GM12878 (cell line): ENCODE results near the gene CALML5. TPM values are rescaled to one million over a fixed set of nuclear protein-coding genes. Genes with fewer than 3 reads are reported as not detected.

Experiments
- ATAC-seq: fragments of 200-7000 bp; cut with Tn5 transposase; 3 replicates; pipeline ENCODE4 v1.9.1; 2020; ENCODE audit warnings: mild to moderate bottlenecking, moderate library complexity
- BruUV-seq: library from RNA; stranded (reverse); fragments of 400-500 nt; replicated peaks from 2 replicates; lab custom pipeline; 2021; lab: Mats Ljungman, UMichigan
- CTCF ChIA-PET: fragments of 300-600 bp; sonication (Branson Sonifier 250); formaldehyde crosslinking; extraction: SDS; loops from one replicate; lab custom pipeline; 2021; ENCODE audit warnings: inconsistent platforms; lab: Yijun Ruan, JAX
- POLR2A ChIA-PET: fragments of 350-600 bp; formaldehyde crosslinking; extraction: SDS; loops from one replicate; lab custom pipeline; 2021; ENCODE audit warnings: inconsistent platforms; lab: Charles Lee
- RAD21 ChIA-PET: fragments of 300-600 bp; sonication (Branson Sonifier 250); formaldehyde crosslinking; loops from one replicate; lab custom pipeline; 2023; ENCODE audit warnings: antibody characterized with exemption; ENCODE audit not compliant: unreplicated experiment; lab: Charles Lee
- SMC1A ChIA-PET: fragments of 300-600 bp; sonication (Branson Sonifier 250); formaldehyde crosslinking; loops from one replicate; lab custom pipeline; 2023; ENCODE audit not compliant: unreplicated experiment, uncharacterized antibody; lab: Charles Lee
- DNase-seq: peaks from one replicate; pipeline ENCODE4 v3.0.0-alpha.2; 2011; ENCODE audit warnings: low read depth, low spot score
- FAIRE-seq: peaks from 3 replicates; lab custom pipeline; 2011; peaks lifted over from hg19 to GRCh38; lab: Jason Lieb, UNC
- H2AFZ ChIP-seq: 2 replicates; pipeline ENCODE4 v1.6.0; 2011; ENCODE audit warnings: low read depth, low read length, control low read depth; ENCODE audit not compliant: control insufficient read depth
- H3K27ac ChIP-seq: 2 replicates; pipeline ENCODE4 v1.5.1; 2011; ENCODE audit warnings: control low read depth; ENCODE audit not compliant: control insufficient read depth, insufficient read depth
- H3K27me3 ChIP-seq, 2 experiments: replicated peaks in 1 of 2; 2 replicates each; pipeline versions ENCODE4 v1.6.0 to v1.6.1; 2011; ENCODE audit warnings: low read length in 1 of 2; ENCODE audit not compliant: control insufficient read depth in 2 of 2, insufficient read depth in 2 of 2
- H3K36me3 ChIP-seq, 2 experiments: 2 replicates each; pipeline ENCODE4 v1.5.1; 2011; ENCODE audit warnings: low read length in 1 of 2; ENCODE audit not compliant: control insufficient read depth in 2 of 2, insufficient read depth in 2 of 2
- H3K4me1 ChIP-seq: 2 replicates; pipeline ENCODE4 v1.6.1; 2011; ENCODE audit warnings: mild to moderate bottlenecking, low read length, moderate library complexity, mixed read lengths; ENCODE audit not compliant: control insufficient read depth, insufficient read depth
- H3K4me2 ChIP-seq: 2 replicates; pipeline ENCODE4 v1.6.0; 2011; ENCODE audit warnings: control low read depth; ENCODE audit not compliant: control insufficient read depth, insufficient read depth
- H3K4me3 ChIP-seq: fragments of 200-600 bp; sonication (generic); 2 replicates; pipeline ENCODE4 v1.5.1; 2016
- H3K79me2 ChIP-seq: 2 replicates; pipeline ENCODE4 v1.6.0; 2011; ENCODE audit warnings: low read length; ENCODE audit not compliant: control insufficient read depth, insufficient read depth
- H3K9ac ChIP-seq: 2 replicates; pipeline ENCODE4 v1.8.0; 2011; ENCODE audit warnings: low read length, control low read depth, mixed read lengths; ENCODE audit not compliant: control insufficient read depth, insufficient read depth
- H3K9me3 ChIP-seq: replicated peaks from 3 replicates; pipeline ENCODE4 v1.5.1; 2011; ENCODE audit warnings: mild to moderate bottlenecking, low read length; ENCODE audit not compliant: control insufficient read depth, insufficient read depth
- H4K20me1 ChIP-seq: 2 replicates; pipeline ENCODE4 v1.6.0; 2011; ENCODE audit not compliant: control insufficient read depth, insufficient read depth
- EED ChIP-seq: sonication (generic); IDR thresholded peaks from 2 replicates; pipeline ENCODE4 v1.6.1; 2016; ENCODE audit warnings: antibody characterized with exemption, low read depth
- ELK1 ChIP-seq: IDR thresholded peaks from 2 replicates; pipeline ENCODE4 v1.6.1; 2012; ENCODE audit warnings: low read depth, low read length, improper control_type of control experiment
- EZH2 ChIP-seq: IDR thresholded peaks from 2 replicates; pipeline ENCODE4 v1.6.1; 2012; ENCODE audit warnings: low read depth, mild to moderate bottlenecking, control low read depth, inconsistent platforms, low read length, borderline replicate concordance; ENCODE audit not compliant: control insufficient read depth
- MXI1 ChIP-seq: fragments of 150-350 bp; IDR thresholded peaks from 2 replicates; pipeline ENCODE4 v1.6.1; 2011; ENCODE audit warnings: low read depth, mild to moderate bottlenecking, inconsistent platforms, low read length, improper control_type of control experiment
- NFYB ChIP-seq: IDR thresholded peaks from 2 replicates; pipeline ENCODE4 v1.6.1; 2011; ENCODE audit warnings: low read depth, mild to moderate bottlenecking, low read length, improper control_type of control experiment, moderate library complexity; ENCODE audit not compliant: insufficient read depth
- POLR2AphosphoS5 ChIP-seq: IDR thresholded peaks from 2 replicates; pipeline ENCODE4 v1.6.1; 2011; ENCODE audit warnings: mild to moderate bottlenecking, low read length, inconsistent platforms
- ZNF687 ChIP-seq: fragments of 450-650 bp; IDR thresholded peaks from 2 replicates; pipeline ENCODE4 v1.6.1; 2017; ENCODE audit warnings: mild to moderate bottlenecking, moderate library complexity
- WGBS: methylation state at CpG from one replicate; pipeline ENCODE4 v1.1.6; 2016; ENCODE audit warnings: low lambda C conversion rate; ENCODE audit not compliant: insufficient replicate concordance, insufficient coverage; ENCODE audit errors: missing lambda C conversion rate; 5-methylcytosine and 5-hydroxymethylcytosine counted together
- in situ Hi-C: fragments of 300-500 bp; cut with MboI; formaldehyde crosslinking; loops from 9 replicates; pipeline ENCODE4 v1.14.3; 2018; ENCODE audit warnings: mixed read lengths
- intact Hi-C: fragments of 100-400 bp; cut with micrococcal nuclease; formaldehyde crosslinking; loops from one replicate; pipeline ENCODE4 v1.14.2; 2022; ENCODE audit not compliant: unreplicated experiment
- polyA plus RNA-seq, 11 experiments: library from polyadenylated mRNA; depleted of rRNA in 4 of 11; unstranded in 6 of 11; stranded (reverse) in 5 of 11; fragments of >200 nt; fragmentation: Nextera tagmentation in 4 of 11; fragmentation: Illumina TruSeq in 1 of 11; extraction: Ambion mirVana in 4 of 11; extraction: Trizol in 1 of 11; gene quantifications; 1 replicate in 1 of 11; 2 replicates in 10 of 11; pipeline versions ENCODE4 v1.2.1 to v1.2.3, GENCODE V29; 2011 to 2016; ENCODE audit warnings: inconsistent platforms in 2 of 11, missing spikeins in 2 of 11, low read depth in 1 of 11
- total RNA-seq, 4 experiments: library from RNA; depleted of rRNA in 3 of 4; stranded (reverse); fragments of >200 nt in 3 of 4; fragmentation: Illumina TruSeq in 1 of 4; extraction: Trizol in 1 of 4; gene quantifications; 2 replicates each; pipeline versions ENCODE4 v1.2.1 to v1.2.3, GENCODE V29; 2013 to 2021
- TF ChIP-seq, protein P1 (sequence below): IDR thresholded peaks from 2 replicates; pipeline ENCODE4 v1.6.1; 2012; ENCODE audit warnings: improper control_type of control experiment, low read depth, low read length; ENCODE audit not compliant: insufficient replicate concordance

CALML5 gene
- total and polyA plus RNA-seq, 10 of the 15 experiments (the other 5 are each of a cell fraction or from before 2014, with no cell fraction given), result not detected

DNA sequence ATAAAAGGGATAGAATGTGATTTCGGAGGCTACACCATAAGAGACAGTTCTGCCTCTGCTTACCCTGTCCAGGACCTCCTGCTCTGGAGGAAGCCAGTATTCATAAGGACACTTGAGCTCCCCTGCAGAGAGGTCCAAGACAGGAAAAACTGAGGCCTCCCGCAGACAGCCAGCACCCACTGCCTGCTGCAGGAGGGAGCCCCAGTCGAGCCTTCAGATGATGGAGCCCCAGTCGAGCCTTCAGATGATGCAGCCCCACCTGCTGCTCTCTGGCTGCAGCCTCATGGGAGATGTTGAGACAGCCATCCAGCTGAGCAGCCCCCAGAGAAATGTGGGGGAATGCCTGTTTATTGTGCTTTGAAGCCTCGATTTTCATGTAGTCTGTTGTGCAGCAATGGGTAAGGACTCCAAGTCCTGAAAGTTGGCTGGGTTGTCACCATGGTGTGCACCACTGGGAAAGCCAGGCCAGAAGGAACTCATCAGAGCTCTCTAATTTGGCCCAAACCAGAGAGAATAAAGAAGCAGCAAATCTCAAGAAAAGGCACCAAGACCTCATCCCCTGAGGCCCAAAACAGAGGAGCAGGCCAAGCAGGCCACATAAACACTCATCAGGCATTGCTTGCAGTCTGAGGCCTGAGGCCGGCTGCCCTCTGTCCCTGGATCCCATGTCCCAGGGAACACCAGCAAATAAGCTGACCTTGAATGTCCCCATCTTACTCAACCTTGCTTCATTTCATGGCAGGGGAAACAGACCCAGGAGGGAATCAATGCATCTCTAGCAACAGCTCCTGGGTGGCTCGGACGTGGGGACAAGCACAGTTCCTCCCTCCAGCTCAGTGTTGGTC is 30.9 kb downstream of the CALML5 start:
- DNase-seq (no peak), ATAC-seq (no peak), FAIRE-seq (no peak)
- POLR2A ChIA-PET, result no interaction called here
- Histone ChIP-seq H3K4me3 (no peak overlapping the region), H3K36me3 (no peaks in the 10 kb centered on the region), H3K79me2 (no peaks in the 10 kb centered on the region), H3K9me3 (peaks cover 3% of the 10 kb centered on the region; the same call in 2 of the 3 replicates), H3K9ac (no peak overlapping the region), H3K27ac (no peak overlapping the region), H4K20me1 (no peaks in the 10 kb centered on the region), H3K4me1 (no peaks in the 10 kb centered on the region), H3K27me3 (no peaks in the 10 kb centered on the region), H3K4me2 (no peak overlapping the region), H2AFZ (no peak overlapping the region)
- 44% methylated on average over 8 of the region's 8 CpGs for WGBS
- TF ChIP-seq MXI1 (no peak), EZH2 (no peak), ZNF687 (no peak), NFYB (no peak), ELK1 (no peak), POLR2AphosphoS5 (no peak), EED (no peak)
- TF ChIP-seq, protein P1, sequence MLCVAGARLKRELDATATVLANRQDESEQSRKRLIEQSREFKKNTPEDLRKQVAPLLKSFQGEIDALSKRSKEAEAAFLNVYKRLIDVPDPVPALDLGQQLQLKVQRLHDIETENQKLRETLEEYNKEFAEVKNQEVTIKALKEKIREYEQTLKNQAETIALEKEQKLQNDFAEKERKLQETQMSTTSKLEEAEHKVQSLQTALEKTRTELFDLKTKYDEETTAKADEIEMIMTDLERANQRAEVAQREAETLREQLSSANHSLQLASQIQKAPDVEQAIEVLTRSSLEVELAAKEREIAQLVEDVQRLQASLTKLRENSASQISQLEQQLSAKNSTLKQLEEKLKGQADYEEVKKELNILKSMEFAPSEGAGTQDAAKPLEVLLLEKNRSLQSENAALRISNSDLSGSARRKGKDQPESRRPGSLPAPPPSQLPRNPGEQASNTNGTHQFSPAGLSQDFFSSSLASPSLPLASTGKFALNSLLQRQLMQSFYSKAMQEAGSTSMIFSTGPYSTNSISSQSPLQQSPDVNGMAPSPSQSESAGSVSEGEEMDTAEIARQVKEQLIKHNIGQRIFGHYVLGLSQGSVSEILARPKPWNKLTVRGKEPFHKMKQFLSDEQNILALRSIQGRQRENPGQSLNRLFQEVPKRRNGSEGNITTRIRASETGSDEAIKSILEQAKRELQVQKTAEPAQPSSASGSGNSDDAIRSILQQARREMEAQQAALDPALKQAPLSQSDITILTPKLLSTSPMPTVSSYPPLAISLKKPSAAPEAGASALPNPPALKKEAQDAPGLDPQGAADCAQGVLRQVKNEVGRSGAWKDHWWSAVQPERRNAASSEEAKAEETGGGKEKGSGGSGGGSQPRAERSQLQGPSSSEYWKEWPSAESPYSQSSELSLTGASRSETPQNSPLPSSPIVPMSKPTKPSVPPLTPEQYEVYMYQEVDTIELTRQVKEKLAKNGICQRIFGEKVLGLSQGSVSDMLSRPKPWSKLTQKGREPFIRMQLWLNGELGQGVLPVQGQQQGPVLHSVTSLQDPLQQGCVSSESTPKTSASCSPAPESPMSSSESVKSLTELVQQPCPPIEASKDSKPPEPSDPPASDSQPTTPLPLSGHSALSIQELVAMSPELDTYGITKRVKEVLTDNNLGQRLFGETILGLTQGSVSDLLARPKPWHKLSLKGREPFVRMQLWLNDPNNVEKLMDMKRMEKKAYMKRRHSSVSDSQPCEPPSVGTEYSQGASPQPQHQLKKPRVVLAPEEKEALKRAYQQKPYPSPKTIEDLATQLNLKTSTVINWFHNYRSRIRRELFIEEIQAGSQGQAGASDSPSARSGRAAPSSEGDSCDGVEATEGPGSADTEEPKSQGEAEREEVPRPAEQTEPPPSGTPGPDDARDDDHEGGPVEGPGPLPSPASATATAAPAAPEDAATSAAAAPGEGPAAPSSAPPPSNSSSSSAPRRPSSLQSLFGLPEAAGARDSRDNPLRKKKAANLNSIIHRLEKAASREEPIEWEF, result no peak
- RAD21 ChIA-PET, result no interaction called here
- SMC1A ChIA-PET, result no interaction called here
- CTCF ChIA-PET, result no interaction called here
- intact Hi-C loops, result no loop called here
- in situ Hi-C loops, result no loop called here
- BruUV-seq, result no TSS peak
